Activated CD4-positive, alpha-beta T cell treated with anti-CD3 and anti-CD28 coated beads, Interleukin-2, amount 50 U/mL, for 1 hour (primary cell): ENCODE data around the gene FSTL4.
A peak's percentile ranks its signal among the peaks of the same experiment; 100 is the strongest.

Experiments used
- DNase-seq: peaks from one replicate; pipeline ENCODE4 v3.0.0-alpha.2; 2020

Gene FSTL4

DNA sequence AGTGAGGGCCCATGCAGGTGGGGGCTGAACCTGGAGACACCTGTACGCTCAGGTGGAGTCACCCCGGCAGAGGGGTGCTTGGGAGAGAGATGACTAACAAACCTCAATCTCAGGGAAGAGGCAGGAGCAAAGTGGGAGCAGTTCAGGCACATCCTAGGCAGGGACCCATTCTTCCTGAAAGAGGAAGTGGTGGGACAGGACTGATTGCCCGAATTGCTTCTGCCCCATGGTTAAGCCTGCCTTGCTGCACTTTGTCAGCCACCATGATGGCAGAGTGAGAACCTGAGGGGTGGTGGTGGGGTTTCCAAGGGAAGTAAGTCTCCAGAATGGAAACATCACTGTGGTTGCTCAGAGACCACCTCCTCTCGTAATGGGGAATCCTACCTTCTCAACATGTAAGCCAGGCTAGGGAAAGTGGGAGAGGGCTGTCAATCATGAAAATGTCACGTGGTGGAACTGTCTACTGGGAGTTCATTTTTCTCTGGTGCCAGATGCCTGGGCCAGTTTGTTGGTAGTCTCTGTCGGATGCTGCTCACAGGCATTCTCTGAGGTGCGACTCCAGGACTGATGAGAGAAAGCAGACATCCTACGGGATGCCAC is 410.2 kb downstream of the FSTL4 start:
- DNase-seq, result no peak

DNA sequence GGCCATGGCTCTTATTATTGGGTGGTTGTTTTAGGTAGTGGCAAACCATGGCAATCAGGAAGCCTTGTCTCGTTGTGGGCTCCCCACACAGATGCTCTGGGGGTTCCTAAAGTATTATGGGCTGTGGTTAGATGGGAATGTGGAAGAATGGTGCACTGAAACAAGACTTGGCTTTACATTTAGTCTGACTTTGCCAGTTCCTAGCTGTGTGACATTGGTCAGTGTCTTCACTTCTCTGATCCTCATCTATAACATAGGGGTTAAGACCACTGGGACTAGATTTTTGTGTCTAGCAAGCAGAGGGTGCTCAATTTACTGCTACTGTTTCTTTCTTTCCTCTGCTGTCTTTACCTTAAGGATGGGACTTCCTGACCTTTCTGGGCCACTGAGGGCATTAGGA is 411.0 kb downstream of the FSTL4 start:
- DNase-seq, result no peak

DNA sequence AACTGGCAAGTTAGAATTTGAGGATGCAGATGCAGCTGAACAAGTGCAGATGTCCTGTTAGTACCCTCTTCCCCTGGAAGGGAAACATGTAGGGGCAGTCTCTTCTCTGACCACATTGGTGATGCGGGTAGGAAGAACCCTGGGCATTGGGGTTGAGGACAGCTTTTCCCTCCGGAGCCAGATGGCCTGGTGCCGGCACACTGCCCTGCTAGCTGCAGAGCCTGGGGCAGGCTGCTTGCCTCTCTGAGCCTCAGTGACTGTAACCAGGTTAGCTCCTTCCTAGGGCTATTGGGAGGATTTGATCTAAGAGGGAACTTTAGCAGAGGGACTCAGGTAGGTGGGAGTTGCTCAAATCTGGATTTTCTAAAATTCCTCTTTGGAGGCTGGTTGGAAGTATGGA is 412.1 kb downstream of the FSTL4 start:
- no peak for DNase-seq

DNA sequence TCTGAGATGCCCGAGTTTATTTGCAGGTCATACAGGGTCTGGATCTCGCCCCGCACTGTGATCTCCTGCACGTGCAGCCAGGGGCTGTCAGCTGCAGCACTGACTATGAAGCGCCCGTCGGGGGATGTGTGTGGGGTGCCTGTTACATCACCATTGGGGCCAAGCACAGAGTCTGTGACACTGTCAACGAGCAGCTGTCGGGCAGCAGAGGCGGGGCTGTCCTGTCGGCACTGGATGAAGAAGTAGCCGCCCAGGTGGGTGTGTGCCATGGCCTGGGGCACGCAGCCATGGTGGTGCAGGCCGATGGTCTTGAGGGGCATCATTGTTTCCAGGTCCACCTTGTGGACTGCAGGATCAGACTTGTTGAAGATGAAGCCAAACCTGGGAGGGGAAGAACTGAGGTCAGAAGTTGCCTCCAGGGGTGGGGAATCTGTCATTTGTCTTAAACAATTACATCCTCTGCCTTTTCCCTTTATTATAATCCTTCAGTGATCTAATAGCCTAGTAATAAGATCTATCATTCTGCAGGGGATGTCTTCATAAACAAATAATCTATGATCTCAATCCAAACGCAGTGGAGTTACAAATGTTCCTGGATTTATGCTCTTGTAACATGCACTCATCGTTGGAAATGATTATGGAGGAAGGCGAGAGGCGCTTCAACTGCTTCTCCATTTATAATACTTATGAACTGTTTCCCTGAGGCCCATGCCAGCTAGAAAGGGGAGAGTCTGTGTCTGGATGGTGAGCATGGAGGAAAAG is 412.7 kb downstream of the FSTL4 start:
- DNase-seq, result no peak

DNA sequence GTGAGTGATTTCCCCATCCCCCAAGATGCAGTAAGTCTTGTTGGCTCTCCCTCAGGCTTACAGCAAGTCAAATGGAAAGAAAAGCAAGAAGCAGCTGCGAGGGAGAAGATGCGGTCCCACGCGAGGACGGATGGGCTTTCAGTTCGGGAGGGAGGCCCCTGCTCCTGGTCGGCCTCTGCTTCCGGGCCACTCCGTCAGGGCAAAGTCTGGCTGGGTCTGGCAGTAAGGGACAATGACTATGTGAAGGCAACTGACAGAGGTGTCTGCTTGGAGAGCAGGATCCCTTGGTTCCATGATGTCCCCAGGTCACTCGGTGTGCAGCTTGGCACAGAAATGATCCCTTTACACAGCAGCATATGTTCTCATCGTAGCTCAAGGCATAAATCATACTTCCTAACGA is 413.8 kb downstream of the FSTL4 start:
- no peak for DNase-seq

DNA sequence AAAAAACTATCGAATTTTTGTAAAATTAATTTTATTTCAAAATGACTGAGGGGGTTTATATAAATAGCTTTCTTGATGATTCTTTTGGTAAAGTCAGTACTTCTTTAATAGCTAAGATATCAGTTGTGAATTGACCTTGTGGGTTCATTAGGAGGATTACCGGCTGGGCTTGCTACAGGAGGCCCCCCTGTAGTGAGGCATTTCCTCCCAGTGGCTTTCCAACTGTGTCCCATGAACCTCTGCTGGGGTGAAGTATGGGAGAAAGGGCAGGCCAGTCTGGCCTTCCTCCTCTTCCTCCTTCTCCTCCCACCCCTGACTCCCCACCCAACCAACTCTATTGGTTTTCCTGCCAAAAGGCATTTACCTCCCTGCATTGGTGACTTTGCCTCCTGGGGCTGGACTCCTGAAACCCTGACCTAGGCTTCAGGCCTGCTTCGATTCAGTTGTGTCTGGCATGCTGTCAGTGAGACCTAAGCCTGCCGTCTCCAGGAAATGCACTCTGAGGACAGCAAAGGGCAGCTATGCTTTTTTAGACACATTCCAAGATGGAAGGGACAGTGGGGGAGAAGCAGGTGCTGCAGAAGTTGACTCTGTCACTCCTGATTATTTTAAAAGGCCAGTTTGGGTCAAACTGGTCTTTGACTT is 415.8 kb downstream of the FSTL4 start:
- DNase-seq, result no peak

DNA sequence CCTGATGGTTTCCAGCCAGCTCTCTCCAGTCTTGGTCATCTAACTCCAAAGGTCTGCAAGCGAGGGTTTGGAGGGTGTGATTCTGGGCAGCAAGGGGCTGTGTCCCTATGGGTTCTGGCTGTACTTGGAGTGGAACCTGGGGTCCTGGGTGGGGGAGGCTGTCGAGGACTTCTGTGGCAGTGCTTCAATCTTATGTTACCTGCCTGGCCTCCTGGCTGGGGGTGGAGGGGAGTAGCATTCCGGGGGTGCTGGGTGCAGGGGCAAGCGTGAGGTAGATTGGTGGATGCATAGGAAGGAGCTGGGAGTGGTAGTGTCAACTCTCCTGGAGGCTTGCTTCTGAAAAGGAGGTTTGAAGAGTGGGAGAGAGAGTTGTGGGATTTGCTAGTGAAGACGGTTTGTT is 417.1 kb downstream of the FSTL4 start:
- DNase-seq, result no peak

DNA sequence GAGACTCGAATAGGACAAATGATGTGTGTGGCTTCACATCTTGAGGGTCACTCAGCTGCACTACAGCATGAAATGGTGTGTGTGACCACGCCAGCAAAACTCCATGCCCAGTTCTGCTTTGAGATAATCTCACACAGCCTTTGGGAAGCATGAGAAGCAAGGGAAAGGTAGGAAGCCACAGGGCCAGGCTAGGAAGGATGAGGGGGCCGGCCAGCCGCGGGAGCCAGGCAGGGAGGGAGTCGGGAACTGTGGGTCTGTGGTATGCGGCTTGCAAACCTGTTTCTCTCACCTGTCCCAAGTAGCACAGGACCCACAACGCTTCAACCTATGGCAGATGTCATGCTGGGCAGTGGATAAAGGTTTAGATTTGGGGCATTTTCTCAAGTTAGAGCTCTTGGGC is 418.5 kb downstream of the FSTL4 start:
- no peak for DNase-seq

DNA sequence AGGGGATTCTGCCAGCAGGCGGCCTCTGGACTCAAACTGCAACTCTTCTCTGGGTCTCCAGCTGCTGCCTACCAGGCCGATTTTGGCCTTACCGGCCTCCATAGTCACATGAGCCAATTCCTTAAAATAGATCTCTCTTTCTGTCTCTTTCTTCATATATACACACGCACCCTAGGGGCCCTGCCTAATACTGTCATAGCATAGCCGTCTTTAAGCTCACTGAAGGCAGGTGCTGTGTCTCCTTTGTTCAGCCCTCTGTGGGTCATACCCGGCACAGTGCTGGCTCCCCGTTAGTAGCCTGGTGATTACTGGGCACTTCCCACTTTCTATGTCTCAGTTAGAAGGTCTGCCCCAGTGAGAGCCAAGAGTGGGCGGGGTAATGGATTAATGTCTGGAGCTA is 419.6 kb downstream of the FSTL4 start:
- no peak for DNase-seq

DNA sequence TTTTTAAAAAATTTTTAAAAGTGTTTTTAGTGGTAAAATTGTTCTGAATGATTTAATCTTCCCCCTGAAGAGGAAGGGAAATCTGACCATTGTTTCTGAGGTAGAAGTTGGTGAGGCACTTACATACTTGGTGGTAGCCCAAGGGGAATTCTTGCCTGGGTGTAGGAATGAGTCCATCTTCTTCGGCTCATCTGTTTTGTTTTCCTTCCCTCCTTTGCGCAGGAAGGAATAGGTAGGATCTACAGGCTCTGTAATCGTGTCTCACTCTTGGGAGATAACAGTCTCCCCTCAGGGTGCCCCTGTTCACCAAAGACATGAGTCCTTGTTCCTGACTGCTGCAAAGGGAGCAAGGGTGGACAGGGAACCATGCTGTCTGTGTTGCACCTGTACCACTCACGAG is 422.5 kb downstream of the FSTL4 start:
- DNase-seq, result no peak

DNA sequence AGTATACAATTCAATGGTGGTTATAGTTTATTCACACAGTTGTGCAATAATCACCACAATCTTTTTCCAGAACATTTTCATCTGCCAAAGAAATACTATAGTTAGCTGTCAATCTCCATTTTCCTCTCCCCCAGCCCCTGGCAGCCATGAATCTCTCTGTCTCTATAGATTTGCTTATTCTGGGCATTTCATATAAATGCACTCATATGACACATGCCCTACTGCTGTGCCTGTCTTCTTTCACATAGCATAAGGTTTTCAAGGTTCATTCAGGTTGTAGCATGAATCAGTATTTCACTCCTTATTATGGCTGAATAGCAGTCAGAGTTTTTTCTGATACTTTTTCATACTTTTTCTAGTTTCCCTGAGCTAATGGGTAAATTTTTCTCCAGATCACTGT is 432.9 kb downstream of the FSTL4 start:
- no peak for DNase-seq

DNA sequence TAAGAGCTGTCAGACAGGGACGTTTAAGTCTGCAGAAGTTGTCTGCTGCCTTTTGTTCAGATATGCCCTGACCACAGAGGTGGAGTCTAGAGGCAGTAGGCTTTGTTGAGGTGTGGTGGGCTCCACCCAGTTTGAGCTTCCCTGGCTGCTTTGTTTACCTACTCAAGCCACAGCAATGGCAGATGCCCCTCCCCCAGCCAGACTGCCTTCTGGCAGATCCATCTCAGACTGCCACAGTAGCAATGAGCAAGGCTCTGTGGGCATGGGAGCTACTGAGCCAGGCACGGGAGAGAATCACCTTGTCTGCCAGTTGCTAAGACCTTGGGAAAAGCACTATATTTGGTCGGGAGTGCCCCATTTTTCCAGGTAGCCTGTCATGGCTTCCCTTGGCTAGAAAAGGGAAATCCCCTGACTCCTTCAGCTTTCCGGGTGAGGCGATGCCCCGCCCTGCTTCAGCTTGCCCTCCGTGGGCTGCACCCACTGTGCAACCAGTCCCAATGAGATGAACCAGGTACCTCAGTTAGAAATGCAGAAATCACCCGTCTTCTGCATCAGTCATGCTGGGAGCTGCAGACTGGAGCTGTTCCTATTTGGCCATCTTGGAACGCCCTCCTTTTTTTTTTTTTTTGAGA is 441.5 kb downstream of the FSTL4 start:
- DNase-seq, result peak; percentile 74

DNA sequence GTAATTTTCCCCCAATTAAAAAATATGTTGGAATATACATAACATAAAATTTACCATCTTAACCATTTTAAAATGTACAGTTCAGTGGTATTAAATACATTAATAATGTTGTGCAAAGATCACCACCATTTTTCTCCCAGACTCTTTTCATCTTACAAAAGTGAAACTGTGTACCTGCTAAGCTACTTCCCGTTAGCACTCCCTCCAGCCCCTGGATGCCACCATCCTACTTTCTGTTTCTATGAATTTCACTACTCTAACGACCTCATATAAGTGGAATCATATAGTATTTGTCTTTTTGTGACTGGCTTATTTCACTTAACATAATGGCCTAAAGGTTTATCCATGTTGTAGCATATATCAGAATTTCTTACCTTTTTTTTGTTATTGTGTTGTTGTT is 447.6 kb downstream of the FSTL4 start:
- no peak for DNase-seq

DNA sequence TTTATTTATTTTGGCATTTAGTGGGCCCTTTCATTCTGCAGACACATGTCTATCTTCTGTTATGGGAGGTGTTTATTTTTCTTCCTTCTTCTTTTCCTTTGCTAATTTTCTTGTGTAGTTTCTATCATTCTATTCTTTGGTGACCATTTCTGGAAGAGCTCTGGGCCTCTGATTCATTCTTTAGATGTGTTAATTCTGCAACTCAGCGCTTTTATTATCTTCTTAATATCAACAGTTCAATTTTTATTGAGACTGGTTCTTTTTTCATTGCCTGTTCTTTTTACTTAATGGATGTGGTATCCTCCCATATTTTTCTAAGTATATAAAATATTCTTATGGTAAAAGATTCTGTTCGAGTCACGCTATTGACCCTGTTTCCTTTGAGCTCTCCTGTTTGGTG is 448.5 kb downstream of the FSTL4 start:
- no peak for DNase-seq

DNA sequence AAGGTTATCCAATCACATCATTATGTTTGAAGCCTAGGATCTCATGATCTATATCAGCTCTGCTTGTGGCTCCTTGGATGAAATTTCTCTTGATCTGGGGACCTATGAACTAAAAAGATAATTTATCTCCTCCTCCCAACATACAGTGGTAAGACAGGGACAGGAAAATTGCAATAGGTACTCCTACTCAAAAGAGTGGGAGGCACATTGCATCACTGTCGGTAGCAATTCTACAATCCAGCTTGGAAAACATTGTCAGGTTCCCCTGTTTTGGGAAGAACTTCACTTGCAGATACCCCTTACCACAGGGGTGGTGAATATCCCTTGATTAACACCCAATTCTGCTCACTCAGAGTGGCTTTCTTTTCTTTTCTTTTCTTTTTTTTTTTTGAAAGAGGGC is 452.8 kb downstream of the FSTL4 start:
- no peak for DNase-seq

DNA sequence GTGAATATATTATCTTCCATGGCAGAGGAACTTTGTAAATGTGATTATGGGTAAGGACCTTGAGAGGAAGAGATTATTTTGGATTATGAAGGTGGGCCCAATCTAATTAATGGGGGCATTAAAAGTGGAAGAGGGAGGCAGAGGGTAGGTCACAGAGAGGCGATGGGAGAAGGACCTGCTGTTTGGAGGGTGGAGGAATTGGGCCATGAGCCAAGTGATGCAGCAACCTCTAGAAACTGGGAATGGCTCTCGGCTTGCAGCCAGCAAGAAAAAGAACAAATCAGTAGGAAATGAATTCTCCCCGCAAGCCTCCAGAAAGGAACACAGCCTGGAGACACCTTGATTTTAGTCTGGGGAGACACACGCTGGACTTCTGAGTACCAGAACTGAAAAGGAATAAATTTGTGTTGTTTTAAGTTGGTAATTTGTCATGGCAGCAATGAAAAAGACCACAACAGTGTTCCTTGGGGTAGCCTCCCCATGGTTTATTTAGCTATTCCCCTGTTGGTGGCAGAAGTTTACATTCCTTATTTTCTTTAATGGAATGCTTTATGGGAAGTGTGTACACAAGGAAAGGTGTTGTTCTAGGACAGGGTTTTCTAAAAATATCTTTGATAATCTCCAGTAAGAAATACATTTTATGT is 456.9 kb downstream of the FSTL4 start:
- no peak for DNase-seq

DNA sequence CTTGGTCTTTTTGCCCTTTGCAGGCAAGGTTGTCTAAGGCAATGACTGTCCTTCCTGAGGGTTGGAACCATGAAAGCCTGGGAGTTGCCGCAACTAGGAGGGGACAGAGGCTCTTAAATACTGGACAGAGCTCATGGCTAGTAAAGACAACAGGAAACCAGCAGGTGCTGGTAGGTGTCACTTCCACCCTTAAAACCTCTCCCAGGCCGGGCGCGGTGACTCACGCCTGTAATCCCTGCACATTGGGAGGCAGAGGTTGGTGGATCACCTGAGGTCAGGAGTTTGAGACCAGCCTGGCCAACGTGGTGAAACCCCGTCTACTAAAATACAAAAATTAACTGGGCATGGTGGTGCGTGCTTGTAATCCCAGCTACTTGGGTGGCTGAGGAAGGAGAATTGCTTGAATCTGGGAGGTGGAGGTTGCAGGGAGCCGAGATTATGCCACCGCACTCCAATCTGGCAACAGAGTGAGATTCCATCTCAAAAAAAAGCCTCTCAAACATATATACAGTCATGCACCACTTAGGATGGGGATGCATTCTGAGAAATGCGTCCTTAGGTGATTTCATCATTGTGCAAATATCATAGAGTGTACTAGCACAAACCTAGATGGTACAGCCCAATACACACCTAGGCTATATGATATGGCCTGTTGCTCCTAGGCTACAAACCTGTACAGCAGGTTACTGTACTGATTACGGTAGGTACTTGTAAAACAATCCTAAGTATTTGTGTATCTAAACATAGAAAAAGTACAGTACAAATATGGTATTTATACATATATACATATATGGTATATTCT is 457.9 kb downstream of the FSTL4 start:
- DNase-seq, result no peak

DNA sequence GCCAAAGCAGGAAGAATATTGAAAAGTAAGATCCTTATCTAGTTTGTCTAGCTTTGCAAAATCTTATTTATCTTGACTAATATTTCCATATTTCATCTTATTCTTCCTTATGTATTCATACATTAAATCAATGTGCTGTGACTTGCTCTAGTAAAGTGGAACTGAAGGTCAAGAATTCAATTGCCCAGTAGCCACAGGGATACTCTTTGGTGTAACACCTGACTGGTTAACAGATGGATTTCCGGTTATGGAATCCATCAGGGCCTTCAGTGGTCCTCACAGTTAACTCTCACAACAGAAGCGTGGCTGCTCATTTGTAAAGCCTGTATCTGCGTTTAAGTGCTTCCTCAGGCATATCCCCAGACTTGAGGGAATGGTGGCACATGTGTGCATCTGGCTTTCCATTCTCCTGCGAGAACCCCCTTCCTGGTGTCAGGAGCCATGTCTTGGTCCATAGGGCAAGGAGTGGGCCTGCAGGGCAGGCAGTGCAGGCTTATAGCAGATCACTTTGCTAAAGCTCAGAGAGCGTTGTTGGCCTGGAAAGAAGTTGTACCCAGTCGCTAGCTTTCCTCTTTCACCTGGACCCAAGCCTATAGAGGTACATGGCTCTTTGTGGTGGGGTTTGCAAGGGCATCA is 461.3 kb downstream of the FSTL4 start:
- DNase-seq, result no peak

DNA sequence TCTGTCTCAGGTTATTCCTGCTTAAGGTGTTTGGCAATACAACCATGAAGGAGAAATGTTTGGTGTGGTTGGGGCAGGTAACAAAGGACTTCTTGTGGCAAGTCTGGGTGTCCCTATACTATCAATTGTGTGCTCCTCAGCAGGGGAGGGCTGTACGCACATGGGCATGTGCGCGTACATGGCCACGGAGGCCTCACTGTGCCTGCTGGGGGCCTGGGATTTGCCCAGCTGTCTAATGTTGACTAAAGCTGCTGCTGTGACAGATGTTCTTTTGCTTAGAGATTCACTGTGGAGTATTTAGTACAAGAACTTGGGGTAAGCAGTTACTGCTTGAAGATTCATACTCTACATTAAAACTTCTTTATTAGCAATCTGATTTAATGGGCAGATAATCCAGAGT is 463.0 kb downstream of the FSTL4 start:
- DNase-seq, result no peak

DNA sequence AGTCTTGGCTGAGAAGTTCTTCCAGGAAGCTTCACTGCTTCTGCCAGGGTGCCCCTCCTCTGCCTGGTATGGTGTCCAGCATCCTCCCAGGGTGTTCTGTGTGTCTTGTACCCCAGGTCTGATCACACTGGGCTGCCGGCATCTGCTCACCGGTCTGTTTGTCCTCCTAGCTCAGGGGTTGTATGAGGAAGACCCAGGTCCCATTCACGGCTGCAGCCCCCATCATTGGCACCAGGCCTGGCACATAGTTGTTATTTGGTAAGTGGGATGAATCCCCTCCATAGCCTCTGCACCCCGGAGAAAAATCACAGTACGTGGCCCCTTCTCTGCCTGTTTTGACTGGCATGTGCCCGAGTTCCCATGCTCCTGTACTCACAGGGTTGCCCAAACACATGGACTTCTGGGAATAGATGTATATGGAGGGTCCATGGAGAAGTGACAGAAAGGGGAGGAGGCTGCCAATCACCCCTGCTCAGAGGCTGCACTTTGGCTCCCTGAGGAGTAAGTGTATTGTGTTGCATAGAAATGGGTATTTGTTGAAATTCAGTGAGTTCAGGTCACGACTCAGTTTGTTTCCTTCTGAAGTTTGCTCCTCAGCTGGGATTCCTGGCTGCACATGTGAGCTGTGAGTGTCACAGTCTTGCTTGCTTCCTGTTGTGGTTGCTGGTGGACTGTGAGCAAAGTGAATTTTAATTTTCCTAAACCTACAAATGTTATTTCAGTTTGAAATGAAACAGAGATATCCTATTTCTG is 464.4 kb downstream of the FSTL4 start:
- DNase-seq, result no peak

DNA sequence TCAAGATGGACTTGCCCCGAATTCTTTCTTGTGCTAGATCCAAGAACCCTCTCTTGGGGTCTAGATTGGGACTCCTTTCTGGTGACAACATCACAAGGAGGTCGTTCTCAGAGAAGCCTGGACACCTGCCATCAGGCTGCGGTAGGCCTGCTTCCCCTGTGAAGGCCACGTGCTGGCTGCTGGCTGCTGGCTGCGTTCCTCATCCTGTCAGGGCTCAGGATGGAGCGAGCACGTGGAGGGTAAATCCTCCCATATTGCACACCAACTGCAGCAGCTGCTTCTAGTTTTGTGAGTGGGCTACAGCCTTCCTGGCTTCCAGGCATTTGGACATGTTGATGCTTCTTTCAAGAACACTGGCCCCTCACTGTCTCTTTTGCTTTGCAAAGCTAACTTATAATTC is 464.9 kb downstream of the FSTL4 start:
- no peak for DNase-seq
